GM18907 (cell line): ENCODE data around the gene VAT1.
A peak's percentile ranks its signal among the peaks of the same experiment; 100 is the strongest.
"Not testable (repeated sequence)": the region's sequence is repeated elsewhere in the genome, so short reads cannot be mapped to it uniquely, and the experiment has no call there.

ENCODE experiments used
- ATAC-seq: cut with Tn5 transposase; IDR thresholded peaks from one replicate; pipeline ENCODE4 v1.9.1; 2021; ENCODE audit warnings: mild to moderate bottlenecking, moderate library complexity; ENCODE audit not compliant: unreplicated experiment

The VAT1 gene

GRCh38 chr17:43010667-43011308 is 11.4 kb downstream of the VAT1 start:
- ATAC-seq: no peak

- ATAC-seq: peak; percentile 75
Observed at GRCh38 chr17:43006639-43007551, 15.3 kb downstream of the VAT1 start, which contains the start of gene IFI35. IFI35 (plus strand) TSS chr17:43006784; CDS start chr17:43006948, 164 bp downstream.

GRCh38 chr17:43003542-43004172 is 18.5 kb downstream of the VAT1 start:
- no peak for ATAC-seq

GRCh38 chr17:43000894-43001293 is 21.3 kb downstream of the VAT1 start:
- not testable (repeated sequence) for ATAC-seq

- no peak for ATAC-seq
Observed at GRCh38 chr17:42999003-42999525, 23.1 kb downstream of the VAT1 start.

GRCh38 chr17:42997984-42998938 is 23.9 kb downstream of the VAT1 start, which contains the start of gene RPL27:
RPL27 (plus strand) TSS chr17:42998419; CDS start chr17:42998751, 332 bp downstream.
- peak; percentile 90 for ATAC-seq

GRCh38 chr17:42997390-42997983 is 24.7 kb downstream of the VAT1 start:
- no peak for ATAC-seq

- ATAC-seq: not testable (repeated sequence)
Observed at GRCh38 chr17:42993913-42994312, 28.3 kb downstream of the VAT1 start.

GRCh38 chr17:42992872-42993271 is 29.3 kb downstream of the VAT1 start:
- no peak for ATAC-seq

GRCh38 chr17:42991471-42991870 is 30.7 kb downstream of the VAT1 start:
- no peak for ATAC-seq

GRCh38 chr17:42989726-42990652 is 32.2 kb downstream of the VAT1 start:
- no peak for ATAC-seq

GRCh38 chr17:42989141-42989540 is 33.0 kb downstream of the VAT1 start:
- no peak for ATAC-seq

GRCh38 chr17:42985225-42985624 is 37.0 kb downstream of the VAT1 start:
- ATAC-seq: peak; percentile 34

GRCh38 chr17:42982266-42982665 is 39.9 kb downstream of the VAT1 start:
- ATAC-seq: no peak

- ATAC-seq: peak; percentile 46
Observed at GRCh38 chr17:42980766-42981397, 41.3 kb downstream of the VAT1 start.

GRCh38 chr17:42980274-42980765 is 41.9 kb downstream of the VAT1 start, which contains the start of gene RUNDC1:
RUNDC1 (plus strand) TSS chr17:42980565; CDS start chr17:42980577, 12 bp downstream.
- ATAC-seq: peak; percentile 69

- ATAC-seq: peak; percentile 34
Observed at GRCh38 chr17:42979511-42980273, 42.5 kb downstream of the VAT1 start, which contains the start of gene PTGES3L. PTGES3L (minus strand) TSS chr17:42980080; CDS start chr17:42980053, 27 bp downstream.
